ENCODE data around the gene GOLPH3. TPM values are rescaled to one million over a fixed set of nuclear protein-coding genes. Genes with fewer than 3 reads are reported as not detected.

Gene GOLPH3
- total RNA-seq, 4 donors from 2014 or later = 149 to 277 (median 187) TPM

DNA sequence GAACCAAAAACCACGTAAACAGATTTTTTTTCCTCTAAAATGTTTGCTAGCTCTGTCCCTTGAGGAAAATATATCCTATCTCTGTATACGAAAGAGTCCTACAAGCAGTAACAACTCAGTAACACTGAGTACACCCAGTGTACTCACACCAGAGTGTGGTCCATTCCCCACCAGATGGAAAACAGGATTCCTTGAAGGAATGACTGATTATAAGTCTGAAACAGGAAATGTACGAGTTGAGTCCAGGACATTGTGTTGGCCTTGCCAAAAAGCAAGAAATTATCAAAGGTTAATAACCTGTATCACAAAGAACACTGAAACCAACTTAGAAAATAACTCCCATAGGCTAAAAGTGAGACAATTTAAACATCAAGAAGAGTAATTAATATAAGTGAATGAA is 20.4 kb downstream of the GOLPH3 start:
- no peaks in the 10 kb centered on the region for H3K36me3 ChIP-seq
- no peak for DNase-seq (ENCODE audit: extremely low spot score)
- H3K4me3 ChIP-seq = peak overlapping the region in 1 of 4 donors; percentile 6
- TF ChIP-seq POLR2A (IDR thresholded peaks at IDR 0.05; ENCODE audit: low read depth) (no peak), EP300 (IDR thresholded peaks at IDR 0.05) (no peak), POLR2AphosphoS5 (IDR thresholded peaks at IDR 0.05) (no peak)
- TF ChIP-seq, protein P1, sequence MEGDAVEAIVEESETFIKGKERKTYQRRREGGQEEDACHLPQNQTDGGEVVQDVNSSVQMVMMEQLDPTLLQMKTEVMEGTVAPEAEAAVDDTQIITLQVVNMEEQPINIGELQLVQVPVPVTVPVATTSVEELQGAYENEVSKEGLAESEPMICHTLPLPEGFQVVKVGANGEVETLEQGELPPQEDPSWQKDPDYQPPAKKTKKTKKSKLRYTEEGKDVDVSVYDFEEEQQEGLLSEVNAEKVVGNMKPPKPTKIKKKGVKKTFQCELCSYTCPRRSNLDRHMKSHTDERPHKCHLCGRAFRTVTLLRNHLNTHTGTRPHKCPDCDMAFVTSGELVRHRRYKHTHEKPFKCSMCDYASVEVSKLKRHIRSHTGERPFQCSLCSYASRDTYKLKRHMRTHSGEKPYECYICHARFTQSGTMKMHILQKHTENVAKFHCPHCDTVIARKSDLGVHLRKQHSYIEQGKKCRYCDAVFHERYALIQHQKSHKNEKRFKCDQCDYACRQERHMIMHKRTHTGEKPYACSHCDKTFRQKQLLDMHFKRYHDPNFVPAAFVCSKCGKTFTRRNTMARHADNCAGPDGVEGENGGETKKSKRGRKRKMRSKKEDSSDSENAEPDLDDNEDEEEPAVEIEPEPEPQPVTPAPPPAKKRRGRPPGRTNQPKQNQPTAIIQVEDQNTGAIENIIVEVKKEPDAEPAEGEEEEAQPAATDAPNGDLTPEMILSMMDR (IDR thresholded peaks at IDR 0.05) = no peak
- H3K4me1 ChIP-seq = peaks cover 55 to 96% (median 87%) of the 10 kb centered on the region in 4 donors
- intact Hi-C loops (cut with DNase I) = no loop called here
- H3K9me3 ChIP-seq = no peaks in the 10 kb centered on the region
- no peaks in the 10 kb centered on the region for H3K27me3 ChIP-seq
- H3K27ac ChIP-seq (replicated peaks in 1 of 4) = peak overlapping the region in 1 of 4 donors; percentile 23
- 48% methylated on average over 3 of the region's 3 CpGs for WGBS

DNA sequence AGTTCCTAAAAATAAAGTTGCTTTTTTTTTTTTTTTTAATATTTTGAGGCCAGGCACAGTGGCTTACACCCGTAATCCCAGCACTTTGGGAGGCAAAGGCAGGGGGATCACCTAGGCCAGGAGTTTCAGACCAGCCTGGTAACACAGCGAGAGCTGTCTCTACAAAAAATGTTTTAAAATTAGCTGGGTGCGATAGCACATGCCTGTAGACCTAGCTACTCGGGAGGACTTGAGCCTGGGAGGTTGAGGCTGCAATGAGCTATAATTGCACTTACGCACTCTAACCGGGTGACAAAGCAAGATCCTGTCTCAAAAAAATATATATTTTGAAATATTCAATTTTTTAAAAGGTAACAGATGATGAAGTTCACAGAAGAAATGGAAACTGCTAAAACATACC is 22.9 kb downstream of the GOLPH3 start:
- Histone ChIP-seq H3K4me3 (no peak overlapping the region), H3K4me1 (peaks cover 57 to 96% (median 88%) of the 10 kb centered on the region in 4 donors), H3K27ac (replicated peaks in 1 of 4) (no peak overlapping the region), H3K36me3 (no peaks in the 10 kb centered on the region), H3K9me3 (no peaks in the 10 kb centered on the region), H3K27me3 (no peaks in the 10 kb centered on the region)
- DNase-seq (ENCODE audit: extremely low spot score) = no peak
- TF ChIP-seq POLR2A (IDR thresholded peaks at IDR 0.05; ENCODE audit: low read depth) = no peak
- no peak for TF ChIP-seq POLR2AphosphoS5 (IDR thresholded peaks at IDR 0.05)
- no peak for TF ChIP-seq EP300 (IDR thresholded peaks at IDR 0.05)
- TF ChIP-seq, protein P1 (IDR thresholded peaks at IDR 0.05) = no peak
- intact Hi-C loops (cut with DNase I) = no loop called here
- 87% methylated on average over 6 of the region's 6 CpGs for WGBS

DNA sequence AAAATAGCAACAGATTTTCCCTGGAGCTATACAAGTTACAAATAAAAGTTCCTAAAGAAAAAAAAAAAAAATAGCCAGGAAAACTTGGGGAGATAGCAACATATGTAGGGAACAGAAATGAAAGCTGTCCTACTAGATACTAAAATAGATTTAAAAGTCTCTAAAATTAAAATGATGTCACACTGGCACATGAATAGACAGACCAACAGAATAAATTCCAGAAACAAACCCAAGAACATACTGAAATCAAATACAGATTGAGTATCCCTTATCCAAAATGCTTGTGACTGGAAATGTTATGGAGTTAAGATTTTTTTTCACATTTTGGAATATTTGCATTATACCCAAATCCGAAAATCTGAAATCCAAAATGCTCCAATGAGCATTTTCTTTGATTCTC is 23.8 kb downstream of the GOLPH3 start:
- H3K27me3 ChIP-seq = no peaks in the 10 kb centered on the region
- H3K27ac ChIP-seq (replicated peaks in 1 of 4) = no peak overlapping the region
- no peak for DNase-seq (ENCODE audit: extremely low spot score)
- H3K36me3 ChIP-seq = no peaks in the 10 kb centered on the region
- WGBS = 79% methylated on average over 1 of the region's 1 CpG
- H3K4me1 ChIP-seq = peaks cover 66 to 99% (median 93%) of the 10 kb centered on the region in 4 donors
- intact Hi-C loops (cut with DNase I) = no loop called here
- no peak for TF ChIP-seq POLR2A (IDR thresholded peaks at IDR 0.05; ENCODE audit: low read depth)
- TF ChIP-seq EP300 (IDR thresholded peaks at IDR 0.05) = no peak
- TF ChIP-seq, protein P1 (IDR thresholded peaks at IDR 0.05) = no peak
- no peak for TF ChIP-seq POLR2AphosphoS5 (IDR thresholded peaks at IDR 0.05)
- H3K4me3 ChIP-seq = no peak overlapping the region
- no peaks in the 10 kb centered on the region for H3K9me3 ChIP-seq

DNA sequence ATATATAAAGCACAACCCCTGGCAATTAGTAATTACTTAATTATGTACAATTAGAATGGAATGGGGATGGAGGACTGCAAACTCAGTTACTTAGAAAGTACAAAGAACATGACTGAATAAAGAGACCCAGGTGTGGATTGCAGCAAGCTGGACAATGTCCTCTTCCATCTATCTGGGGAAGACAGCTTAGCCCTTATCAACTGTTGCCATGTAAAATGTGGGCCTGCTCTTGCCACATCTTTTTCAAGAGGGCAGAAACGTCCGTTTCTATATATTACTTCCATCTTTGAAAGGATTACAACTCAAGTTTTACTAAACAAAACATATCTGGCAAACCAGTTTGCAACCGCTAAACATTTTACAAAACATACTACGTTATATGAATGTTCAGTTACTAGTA is 26.2 kb downstream of the GOLPH3 start:
- Histone ChIP-seq H3K9me3 (no peaks in the 10 kb centered on the region), H3K27me3 (no peaks in the 10 kb centered on the region), H3K36me3 (no peaks in the 10 kb centered on the region), H3K27ac (replicated peaks in 1 of 4) (no peak overlapping the region), H3K4me3 (no peak overlapping the region), H3K4me1 (peaks cover 66 to 94% (median 93%) of the 10 kb centered on the region in 4 donors)
- no peak for DNase-seq (ENCODE audit: extremely low spot score)
- intact Hi-C loops (cut with DNase I) = no loop called here
- 96% methylated on average over 4 of the region's 4 CpGs for WGBS
- TF ChIP-seq EP300 (IDR thresholded peaks at IDR 0.05) (no peak), POLR2A (IDR thresholded peaks at IDR 0.05; ENCODE audit: low read depth) (no peak), POLR2AphosphoS5 (IDR thresholded peaks at IDR 0.05) (no peak)
- TF ChIP-seq, protein P1 (IDR thresholded peaks at IDR 0.05) = no peak

DNA sequence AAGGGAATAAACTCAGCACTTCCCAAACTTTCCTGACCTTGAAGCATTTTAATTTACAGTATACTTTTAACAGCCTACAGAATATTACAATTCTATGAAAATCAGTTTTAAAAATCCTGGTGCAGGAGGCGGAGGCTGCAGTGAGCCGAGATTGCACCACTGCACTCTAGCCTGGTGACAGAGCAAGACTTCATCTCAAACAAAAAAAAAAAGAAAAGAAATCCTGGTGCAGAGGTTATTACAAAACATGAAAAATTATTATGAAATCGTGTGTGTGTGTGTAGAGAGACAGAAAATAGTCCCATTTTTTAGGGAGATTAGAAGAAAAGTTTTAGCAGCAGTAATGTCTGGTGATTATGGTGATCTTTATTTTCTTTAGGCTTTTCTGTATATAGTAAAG is 26.9 kb downstream of the GOLPH3 start:
- WGBS = 59% methylated on average over 3 of the region's 3 CpGs
- TF ChIP-seq EP300 (IDR thresholded peaks at IDR 0.05) (no peak), POLR2A (IDR thresholded peaks at IDR 0.05; ENCODE audit: low read depth) (no peak), POLR2AphosphoS5 (IDR thresholded peaks at IDR 0.05) (no peak)
- TF ChIP-seq, protein P1 (IDR thresholded peaks at IDR 0.05) = no peak
- peaks cover 60 to 87% (median 86%) of the 10 kb centered on the region in 4 donors for H3K4me1 ChIP-seq
- intact Hi-C loops (cut with DNase I) = no loop called here
- H3K9me3 ChIP-seq = no peaks in the 10 kb centered on the region
- no peak overlapping the region for H3K27ac ChIP-seq (replicated peaks in 1 of 4)
- no peaks in the 10 kb centered on the region for H3K27me3 ChIP-seq
- no peak for DNase-seq (ENCODE audit: extremely low spot score)
- no peak overlapping the region for H3K4me3 ChIP-seq
- peaks cover 0 to 6% (median 0%) of the 10 kb centered on the region in 4 donors for H3K36me3 ChIP-seq
